HCT116 (cell line): ENCODE data around the gene GUCY2D. TPM values are rescaled to one million over a fixed set of nuclear protein-coding genes. Genes with fewer than 3 reads are reported as not detected.

Experiments
- ATAC-seq: fragments of 200-7000 bp; cut with Tn5 transposase; 2 replicates; pipeline ENCODE4 v1.9.1; 2020; ENCODE audit warnings: mild to moderate bottlenecking, moderate library complexity
- BruUV-seq: library from RNA; stranded (reverse); fragments of 400-500 nt; replicated peaks from 2 replicates; lab custom pipeline; 2021; lab: Mats Ljungman, UMichigan
- CTCF ChIA-PET: fragments of 300-600 bp; sonication (Branson Sonifier 250); formaldehyde crosslinking; loops from one replicate; lab custom pipeline; 2021; ENCODE audit warnings: antibody characterized with exemption; lab: Charles Lee
- POLR2A ChIA-PET: fragments of 300-600, 350-600 bp; sonication (Branson Sonifier 250); formaldehyde crosslinking; loops from one replicate; lab custom pipeline; 2021; ENCODE audit warnings: antibody characterized with exemption; lab: Charles Lee
- RAD21 ChIA-PET, 2 experiments: fragments of 300-600 bp; sonication (Branson Sonifier 250); formaldehyde crosslinking; loops; one replicate each; lab custom pipeline; 2023; ENCODE audit warnings: low total read pairs in 2 of 2; ENCODE audit not compliant: uncharacterized antibody in 2 of 2, unreplicated experiment in 2 of 2, low non-redundant PET in 1 of 2; lab: Charles Lee
- DNase-seq: peaks from one replicate; pipeline ENCODE4 v3.0.0-alpha.2; 2010; ENCODE audit warnings: low read depth, low spot score
- H2AFZ ChIP-seq: fragments of 200-600 bp; shearing (Covaris generic), sonication (generic); 2 replicates; pipeline ENCODE4 v1.6.1; 2017; ENCODE audit warnings: low read depth, mixed run types, mixed read lengths, antibody characterized with exemption, low read length; ENCODE audit not compliant: poor library complexity, severe bottlenecking
- H3K27ac ChIP-seq: 2 replicates; pipeline ENCODE4 v1.5.1; 2012; ENCODE audit warnings: low read depth, low read length
- H3K27me3 ChIP-seq: fragments of 200-600 bp; sonication (generic); 2 replicates; pipeline ENCODE4 v1.6.1; 2016; ENCODE audit warnings: mixed run types, low read length, mixed read lengths; ENCODE audit not compliant: insufficient read depth
- H3K36me3 ChIP-seq, 2 experiments: fragments of 200-500 bp in 1 of 2; fragments of 200-600 bp in 1 of 2; sonication (Bioruptor generic) in 1 of 2; sonication (generic) in 1 of 2; 2 replicates each; pipeline versions ENCODE4 v1.5.1 to v1.6.1; 2014 to 2016; ENCODE audit warnings: low read length in 2 of 2, inconsistent platforms in 1 of 2, mixed read lengths in 1 of 2, mixed run types in 1 of 2; ENCODE audit not compliant: insufficient read depth in 2 of 2, control insufficient read depth in 1 of 2
- H3K4me1 ChIP-seq, 2 experiments: fragments of 200-600 bp in 1 of 2; sonication (generic) in 1 of 2; 2 replicates each; pipeline versions ENCODE4 v1.5.1 to v1.6.1; 2012 to 2017; ENCODE audit warnings: low read length in 2 of 2, inconsistent platforms in 1 of 2, mild to moderate bottlenecking in 1 of 2, mixed read lengths in 1 of 2, mixed run types in 1 of 2, moderate library complexity in 1 of 2; ENCODE audit not compliant: insufficient read depth in 2 of 2, control insufficient read depth in 1 of 2
- H3K4me2 ChIP-seq: fragments of 200-600 bp; sonication (generic); 2 replicates; pipeline ENCODE4 v1.6.1; 2017; ENCODE audit warnings: mixed run types, low read length, mixed read lengths
- H3K4me3 ChIP-seq, 2 experiments: fragments of 200-600 bp in 1 of 2; sonication (generic) in 1 of 2; replicated peaks in 1 of 2; 2 replicates each; pipeline ENCODE4 v1.5.1; 2011 to 2016; ENCODE audit warnings: low read length in 2 of 2, control low read depth in 1 of 2, low read depth in 1 of 2, mild to moderate bottlenecking in 1 of 2, mixed read lengths in 1 of 2, mixed run types in 1 of 2
- H3K79me2 ChIP-seq: fragments of 200-600 bp; sonication (generic); 2 replicates; pipeline ENCODE4 v1.6.1; 2017; ENCODE audit warnings: mild to moderate bottlenecking, mixed run types, low read length, moderate library complexity, mixed read lengths; ENCODE audit not compliant: insufficient read depth
- H3K9ac ChIP-seq: fragments of 200-600 bp; sonication (generic); 2 replicates; pipeline ENCODE4 v1.6.1; 2016; ENCODE audit warnings: low read length, mixed read lengths
- H3K9me2 ChIP-seq: fragments of 200-600 bp; sonication (generic), shearing (Covaris generic); 2 replicates; pipeline ENCODE4 v1.6.1; 2017; ENCODE audit warnings: mixed run types, mild to moderate bottlenecking, moderate library complexity; ENCODE audit not compliant: insufficient read depth
- H3K9me3 ChIP-seq, 2 experiments: fragments of 200-500 bp in 1 of 2; fragments of 200-600 bp in 1 of 2; sonication (Bioruptor generic) in 1 of 2; sonication (generic) in 1 of 2; 2 replicates each; pipeline ENCODE4 v1.6.1; 2014 to 2017; ENCODE audit warnings: low read length in 2 of 2, mixed read lengths in 2 of 2, inconsistent platforms in 1 of 2, low read depth in 1 of 2, mild to moderate bottlenecking in 1 of 2, mixed run types in 1 of 2, moderate library complexity in 1 of 2; ENCODE audit not compliant: control insufficient read depth in 1 of 2, insufficient read depth in 1 of 2
- H4K20me1 ChIP-seq: fragments of 200-600 bp; sonication (generic), shearing (Covaris generic); 2 replicates; pipeline ENCODE4 v1.6.1; 2017; ENCODE audit warnings: mixed run types, mild to moderate bottlenecking, moderate library complexity; ENCODE audit not compliant: insufficient read depth
- CTCF ChIP-seq, 3 experiments: fragments of 200-600 bp in 1 of 3; sonication (generic) in 1 of 3; IDR thresholded peaks in 2 of 3; conservative IDR thresholded peaks in 1 of 3; 2 replicates each; pipeline ENCODE4 v1.5.1; 2012 to 2017; ENCODE audit warnings: low read depth in 2 of 3, low read length in 2 of 3, antibody characterized with exemption in 1 of 3, borderline replicate concordance in 1 of 3, control low read depth in 1 of 3, mild to moderate bottlenecking in 1 of 3, mixed read lengths in 1 of 3, mixed run types in 1 of 3, moderate library complexity in 1 of 3; ENCODE audit not compliant: insufficient read depth in 1 of 3
- MAX ChIP-seq: IDR thresholded peaks from 2 replicates; pipeline ENCODE4 v1.6.1; 2012
- RAD21 ChIP-seq: IDR thresholded peaks from 2 replicates; pipeline ENCODE4 v1.6.1; 2012; ENCODE audit warnings: low read depth, mild to moderate bottlenecking
- ZFX ChIP-seq: fragments of 450-650 bp; IDR thresholded peaks from 2 replicates; pipeline ENCODE4 v1.6.1; 2017
- intact Hi-C: fragments of 100-400 bp; cut with micrococcal nuclease; formaldehyde crosslinking; loops from 2 replicates; pipeline ENCODE4 v1.10.0; 2022
- total RNA-seq: library from RNA; stranded (reverse); gene quantifications from one replicate; pipeline ENCODE4 v1.2.1, GENCODE V29; 2021; ENCODE audit not compliant: unreplicated experiment

The GUCY2D gene
- total RNA-seq, 1 experiment from 2014 or later, result 1.4 TPM

DNA sequence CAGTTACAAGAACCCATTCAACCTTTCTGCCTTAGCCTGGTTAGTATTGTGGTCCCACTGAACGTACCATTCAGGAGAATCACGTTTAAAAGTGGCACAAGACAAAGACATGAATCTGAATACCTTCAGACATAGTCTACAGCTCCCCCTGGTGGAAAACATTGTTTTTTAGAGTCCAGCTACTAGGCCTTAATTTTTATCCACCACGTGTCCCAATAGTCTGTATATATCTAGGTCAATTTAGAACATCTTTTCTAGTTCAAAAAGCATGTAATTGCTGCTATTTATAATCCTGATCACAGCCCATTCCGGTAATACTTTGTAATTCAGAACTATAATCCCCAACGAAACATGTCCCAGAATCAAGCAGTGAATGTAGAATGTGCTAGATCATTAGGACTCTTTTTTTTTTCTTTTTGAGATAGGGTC lies 13.7 kb upstream of the GUCY2D start:
- intact Hi-C loops, result loop anchor here (1.0 to 2.0 kb wide), 3 partner anchors 75 to 166 kb away; no protein-coding TSS in a partner anchor
- Histone ChIP-seq H3K36me3 (no peaks in the 10 kb centered on the region), H3K9me2 (no peaks in the 10 kb centered on the region), H2AFZ (peak overlapping the region; percentile 68)
- peak; percentile 46 for ATAC-seq
- CTCF ChIA-PET, result interaction anchor here (0.6 to 3.0 kb wide), 22 partner anchors 8 to 633 kb away, joined by 3 to 47 read pairs (median 4); partner anchors contain the start of genes CNTROB, GUCY2D, KDM6B and TRAPPC1
- peak; percentile 52; the same call in 1 of the 2 replicates for TF ChIP-seq MAX
- peak; percentile 78 for TF ChIP-seq RAD21
- TF ChIP-seq CTCF (IDR thresholded peaks at IDR 0.05 in 2 of 3, conservative IDR thresholded peaks at IDR 0.05 in 1 of 3; ENCODE audit: borderline replicate concordance in 1 of 3, insufficient read depth in 1 of 3, low read depth in 2 of 3, low read length in 2 of 3), result peak; percentile 49 to 84 (median 68)
- TF ChIP-seq ZFX, result no peak
- TF ChIP-seq, all 23 proteins: peak for 3
- ChIA-PET POLR2A (interaction anchor here (1.2 kb wide), 1 partner anchor 125 kb away, joined by 3 read pairs; no protein-coding TSS in a partner anchor), RAD21 (interaction anchor here (0.6 to 1.2 kb wide), 9 partner anchors 8 to 245 kb away, joined by 3 to 5 read pairs (median 3); no protein-coding TSS in a partner anchor)
- Histone ChIP-seq H3K4me3 (no peak overlapping the region), H3K27me3 (no peaks in the 10 kb centered on the region), H3K4me2 (no peak overlapping the region), H3K4me1 (peaks cover 10 to 29% of the 10 kb centered on the region in 2 experiments), H3K79me2 (no peaks in the 10 kb centered on the region), H3K9ac (no peak overlapping the region), H3K9me3 (no peaks in the 10 kb centered on the region), H4K20me1 (no peaks in the 10 kb centered on the region), H3K27ac (no peak overlapping the region)
- no TSS peak for BruUV-seq
- DNase-seq, result peak; percentile 80
